IMR-90 (cell line): ENCODE measurements around the gene KRR1. TPM values are rescaled to one million over a fixed set of nuclear protein-coding genes. Genes with fewer than 3 reads are reported as not detected.

Experiments
- ATAC-seq: fragments of 200-7000 bp; cut with Tn5 transposase; 2 replicates; pipeline ENCODE4 v1.9.1; 2020; ENCODE audit warnings: low read depth, mild to moderate bottlenecking, moderate library complexity
- BruUV-seq: library from RNA; stranded (reverse); fragments of 400-500 nt; replicated peaks from 2 replicates; lab custom pipeline; 2021; lab: Mats Ljungman, UMichigan
- CTCF ChIA-PET: fragments of 300-600 bp; formaldehyde crosslinking; extraction: SDS; loops from one replicate; lab custom pipeline; 2021; ENCODE audit warnings: antibody characterized with exemption; lab: Yijun Ruan, JAX
- POLR2A ChIA-PET: fragments of 300-600 bp; sonication (Branson Sonifier 250); formaldehyde crosslinking; loops from one replicate; lab custom pipeline; 2022; ENCODE audit warnings: antibody characterized with exemption; ENCODE audit not compliant: unreplicated experiment; lab: Charles Lee
- DNase-seq: peaks from one replicate; pipeline ENCODE4 v3.0.0; 2013
- H2AFZ ChIP-seq: replicated peaks from 2 replicates; pipeline ENCODE3; 2013; ENCODE audit warnings: low read length, mild to moderate bottlenecking; ENCODE audit not compliant: poor library complexity
- H2AK5ac ChIP-seq: 2 replicates; pipeline ENCODE4 v1.6.1; 2013; ENCODE audit warnings: low read depth, low read length, inconsistent platforms
- H2AK9ac ChIP-seq: replicated peaks from 2 replicates; pipeline ENCODE3; 2013; ENCODE audit warnings: mild to moderate bottlenecking, low read depth, low read length, moderate library complexity; ENCODE audit not compliant: poor library complexity
- H2BK120ac ChIP-seq: 2 replicates; pipeline ENCODE4 v1.6.1; 2013; ENCODE audit warnings: low read depth, low read length, inconsistent platforms
- H2BK15ac ChIP-seq: 3 replicates; pipeline ENCODE4 v1.6.1; 2013; ENCODE audit warnings: low read depth, low read length, inconsistent platforms
- H2BK20ac ChIP-seq: 2 replicates; pipeline ENCODE4 v1.6.1; 2013; ENCODE audit warnings: low read depth, mild to moderate bottlenecking, inconsistent platforms, low read length, moderate library complexity
- H2BK5ac ChIP-seq: 2 replicates; pipeline ENCODE4 v1.6.1; 2013; ENCODE audit warnings: mild to moderate bottlenecking, low read depth, low read length, inconsistent platforms; ENCODE audit not compliant: poor library complexity, severe bottlenecking
- H3K14ac ChIP-seq: replicated peaks from 2 replicates; pipeline ENCODE4 v1.6.1; 2013; ENCODE audit warnings: low read depth, low read length, inconsistent platforms
- H3K18ac ChIP-seq: 2 replicates; pipeline ENCODE4 v1.6.1; 2013; ENCODE audit warnings: low read depth, low read length, control low read depth
- H3K23ac ChIP-seq: 2 replicates; pipeline ENCODE4 v1.6.1; 2013; ENCODE audit warnings: low read depth, low read length, inconsistent platforms
- H3K27ac ChIP-seq: 2 replicates; pipeline ENCODE4 v1.5.1; 2013; ENCODE audit warnings: mild to moderate bottlenecking, control low read depth, low read length; ENCODE audit not compliant: insufficient read depth
- H3K27me3 ChIP-seq: 2 replicates; pipeline ENCODE4 v1.6.1; 2013; ENCODE audit warnings: low read length; ENCODE audit not compliant: control insufficient read depth, insufficient read depth
- H3K36me3 ChIP-seq: 2 replicates; pipeline ENCODE4 v1.6.1; 2013; ENCODE audit warnings: low read length, mixed read lengths; ENCODE audit not compliant: control insufficient read depth, insufficient read depth
- H3K4ac ChIP-seq: 2 replicates; pipeline ENCODE4 v1.6.1; 2013; ENCODE audit warnings: low read depth, low read length, inconsistent platforms
- H3K4me1 ChIP-seq: 2 replicates; pipeline ENCODE4 v1.6.1; 2013; ENCODE audit warnings: low read length, mixed read lengths; ENCODE audit not compliant: control insufficient read depth, insufficient read depth
- H3K4me2 ChIP-seq: 2 replicates; pipeline ENCODE4 v1.6.1; 2013; ENCODE audit warnings: low read depth, mild to moderate bottlenecking, control low read depth, low read length, moderate library complexity
- H3K4me3 ChIP-seq: 2 replicates; pipeline ENCODE4 v1.5.1; 2013; ENCODE audit warnings: low read depth, mild to moderate bottlenecking, control low read depth, low read length, moderate library complexity; ENCODE audit not compliant: insufficient read depth
- H3K56ac ChIP-seq: 2 replicates; pipeline ENCODE4 v1.6.1; 2013; ENCODE audit warnings: low read length, inconsistent platforms; ENCODE audit not compliant: insufficient read depth; ENCODE audit errors: extremely low read depth
- H3K79me1 ChIP-seq, 2 experiments: 2 replicates each; pipeline ENCODE4 v1.6.1; 2013; ENCODE audit warnings: low read length in 2 of 2, inconsistent platforms in 1 of 2, low read depth in 1 of 2
- H3K9ac ChIP-seq: 2 replicates; pipeline ENCODE4 v1.6.1; 2013; ENCODE audit warnings: low read depth, low read length, control low read depth
- H3K9me1 ChIP-seq: 2 replicates; pipeline ENCODE4 v1.6.1; 2013; ENCODE audit warnings: low read length, inconsistent platforms; ENCODE audit not compliant: insufficient read depth
- H3K9me3 ChIP-seq: 2 replicates; pipeline ENCODE4 v1.6.1; 2013; ENCODE audit warnings: low read length; ENCODE audit not compliant: control insufficient read depth, insufficient read depth
- H4K20me1 ChIP-seq: 2 replicates; pipeline ENCODE4 v1.6.1; 2013; ENCODE audit warnings: low read length, inconsistent platforms; ENCODE audit not compliant: insufficient read depth
- H4K5ac ChIP-seq: 2 replicates; pipeline ENCODE4 v1.6.1; 2013; ENCODE audit warnings: mild to moderate bottlenecking, low read depth, low read length, control low read depth
- H4K8ac ChIP-seq, 2 experiments: 2 replicates each; pipeline ENCODE4 v1.6.1; 2013; ENCODE audit warnings: low read depth in 2 of 2, low read length in 2 of 2, control low read depth in 1 of 2, inconsistent platforms in 1 of 2
- H4K91ac ChIP-seq: 2 replicates; pipeline ENCODE4 v1.6.1; 2013; ENCODE audit warnings: low read depth, low read length, inconsistent platforms; ENCODE audit not compliant: insufficient read depth
- CHD1 ChIP-seq: IDR thresholded peaks from 2 replicates; pipeline ENCODE4 v1.6.1; 2012; ENCODE audit warnings: low read depth, low read length, improper control_type of control experiment
- CTCF ChIP-seq: conservative IDR thresholded peaks from 2 replicates; pipeline ENCODE4 v1.5.1; 2012; ENCODE audit warnings: mild to moderate bottlenecking, low read depth, low read length, improper control_type of control experiment
- ELK1 ChIP-seq: fragments of 150-350 bp; IDR thresholded peaks from 2 replicates; pipeline ENCODE4 v1.6.1; 2016; ENCODE audit warnings: low read depth, mild to moderate bottlenecking, low read length, moderate library complexity, borderline replicate concordance
- FOS ChIP-seq: fragments of 150-350 bp; IDR thresholded peaks from 2 replicates; pipeline ENCODE4 v1.6.1; 2016; ENCODE audit warnings: low read depth, low read length
- MAZ ChIP-seq: IDR thresholded peaks from 2 replicates; pipeline ENCODE4 v1.6.1; 2012; ENCODE audit warnings: low read depth, mild to moderate bottlenecking, low read length, improper control_type of control experiment, moderate library complexity, borderline replicate concordance
- MXI1 ChIP-seq: IDR thresholded peaks from 2 replicates; pipeline ENCODE4 v1.6.1; 2012; ENCODE audit warnings: low read depth, mild to moderate bottlenecking, low read length, moderate library complexity, borderline replicate concordance
- POLR2A ChIP-seq: IDR thresholded peaks from 2 replicates; pipeline ENCODE4 v1.6.1; 2012; ENCODE audit warnings: mild to moderate bottlenecking, low read depth, low read length
- RCOR1 ChIP-seq: IDR thresholded peaks from 2 replicates; pipeline ENCODE4 v1.6.1; 2012; ENCODE audit warnings: mild to moderate bottlenecking, low read length, improper control_type of control experiment; ENCODE audit not compliant: insufficient replicate concordance
- SMC3 ChIP-seq: fragments of 150-350 bp; IDR thresholded peaks from 2 replicates; pipeline ENCODE4 v1.6.1; 2016; ENCODE audit warnings: low read depth, mild to moderate bottlenecking, antibody characterized with exemption, low read length, moderate library complexity
- USF2 ChIP-seq: fragments of 150-350 bp; IDR thresholded peaks from 2 replicates; pipeline ENCODE4 v1.6.1; 2017; ENCODE audit warnings: mild to moderate bottlenecking, antibody characterized with exemption, low read length, low read depth
- WGBS, 2 experiments: methylation state at CpG; one replicate each; pipeline versions ENCODE4 v1.1.5 to v1.1.7; 2013; ENCODE audit warnings: missing lambda C conversion rate in 2 of 2; ENCODE audit not compliant: insufficient read length in 1 of 2; ENCODE audit errors: extremely low coverage in 2 of 2; 5-methylcytosine and 5-hydroxymethylcytosine counted together
- dilution Hi-C: fragments of 300-500 bp; cut with HindIII; formaldehyde crosslinking; loops from one replicate; pipeline ENCODE4 v1.14.3; 2018; ENCODE audit warnings: low sequenced_read_pairs; ENCODE audit not compliant: unreplicated experiment
- in situ Hi-C: fragments of 300-500 bp; cut with MboI; formaldehyde crosslinking; loops from 3 replicates; pipeline ENCODE4 v1.14.3; 2019; ENCODE audit warnings: low sequenced_read_pairs, inconsistent platforms, mixed read lengths
- intact Hi-C: fragments of 100-400 bp; cut with micrococcal nuclease; formaldehyde crosslinking; loops from 2 replicates; pipeline ENCODE4 v1.10.0; 2022
- polyA plus RNA-seq, 3 experiments: library from polyadenylated mRNA; depleted of rRNA; stranded (reverse); fragments of >200 nt; gene quantifications; 2 replicates each; pipeline ENCODE4 v1.2.3, GENCODE V29; 2012; ENCODE audit warnings: low replicate concordance in 1 of 3
- total RNA-seq: library from RNA; depleted of rRNA; stranded (reverse); fragments of >200 nt; gene quantifications from 2 replicates; pipeline ENCODE4 v1.2.3, GENCODE V29; 2012

The KRR1 gene
- total and polyA plus RNA-seq, 2 of the 4 experiments (the other 2 are of a cell fraction), result 18.3 to 31.4 TPM

GRCh38 chr12:75474116-75474515, 37.3 kb downstream of the KRR1 start:
- Histone ChIP-seq H3K27ac (no peak overlapping the region), H4K8ac (no peak overlapping the region), H3K4ac (no peak overlapping the region), H2BK20ac (no peak overlapping the region), H3K9me3 (no peaks in the 10 kb centered on the region), H2BK15ac (no peak overlapping the region), H3K18ac (no peak overlapping the region), H4K20me1 (no peaks in the 10 kb centered on the region), H3K56ac (no peak overlapping the region), H3K36me3 (no peaks in the 10 kb centered on the region), H2AFZ (no peak overlapping the region), H4K91ac (no peak overlapping the region), H3K4me2 (no peak overlapping the region), H3K14ac (no peak overlapping the region), H3K27me3 (no peaks in the 10 kb centered on the region), H3K9ac (no peak overlapping the region), H3K9me1 (no peaks in the 10 kb centered on the region), H4K5ac (no peak overlapping the region), H3K79me1 (no peaks in the 10 kb centered on the region), H3K4me3 (no peak overlapping the region), H2BK5ac (no peak overlapping the region), H2BK120ac (no peak overlapping the region), H2AK9ac (no peak overlapping the region), H3K4me1 (peaks cover 6% of the 10 kb centered on the region), H3K23ac (no peak overlapping the region), H2AK5ac (no peak overlapping the region)
- ATAC-seq, result no peak
- in situ Hi-C loops, result no loop called here
- intact Hi-C loops, result no loop called here
- TF ChIP-seq RCOR1, result no peak
- TF ChIP-seq MAZ, result no peak
- no peak for TF ChIP-seq SMC3
- no peak for TF ChIP-seq FOS
- no peak for TF ChIP-seq POLR2A
- TF ChIP-seq CTCF, result no peak
- no peak for TF ChIP-seq USF2
- no peak for TF ChIP-seq MXI1
- TF ChIP-seq ELK1, result no peak
- no peak for TF ChIP-seq CHD1
- dilution Hi-C loops, result no loop called here
- WGBS, 2 experiments, result 71% methylated on average over 1 of the region's 2 CpGs; no CpG with 5 or more reads in 1 of the 2 experiments
- ChIA-PET POLR2A (no interaction called here), CTCF (no interaction called here)
- no peak for DNase-seq
- BruUV-seq, result no TSS peak
